ENCODE results near the gene FGFBP1. TPM values are rescaled to one million over a fixed set of nuclear protein-coding genes. Genes with fewer than 3 reads are reported as not detected.

Gene FGFBP1
- total RNA-seq, 1 experiment from 2014 or later, result 0.88 TPM

- H3K9me3 Mint-ChIP-seq (ENCODE audit: unreplicated experiment), result no peaks in the 10 kb centered on the region
- H3K4me1 Mint-ChIP-seq (ENCODE audit: low read depth, unreplicated experiment), result no peaks in the 10 kb centered on the region
- Histone ChIP-seq H3K27me3 (replicated peaks; ENCODE audit: control insufficient read depth, insufficient read depth, low read length) (no peaks in the 10 kb centered on the region), H3K4me3 (ENCODE audit: low read depth, low read length) (no peak overlapping the region), H3K36me3 (ENCODE audit: control insufficient read depth, insufficient read depth, low read length) (no peaks in the 10 kb centered on the region), H3K4me1 (no peaks in the 10 kb centered on the region), H3K9me3 (no peaks in the 10 kb centered on the region)
- ChIA-PET POLR2A (no interaction called here), CTCF (no interaction called here)
- no peak for DNase-seq
- H3K27me3 Mint-ChIP-seq (ENCODE audit: insufficient read depth, unreplicated experiment), result peaks cover 12% of the 10 kb centered on the region
- no peak overlapping the region for H3K4me3 Mint-ChIP-seq (ENCODE audit: unreplicated experiment)
- intact Hi-C loops (cut with micrococcal nuclease; ENCODE audit: unreplicated experiment), result no loop called here
- TF ChIP-seq CTCF (IDR thresholded peaks at IDR 0.05; ENCODE audit: insufficient read depth in 1 of 2, low read depth in 1 of 2, low read length in 1 of 2, severe bottlenecking in 1 of 2, unreplicated experiment in 1 of 2), result no peak
- no TSS peak for BruUV-seq (replicated peaks)
- H3K36me3 Mint-ChIP-seq (ENCODE audit: insufficient read depth, unreplicated experiment), result no peaks in the 10 kb centered on the region
- no peak overlapping the region for H3K27ac Mint-ChIP-seq (ENCODE audit: unreplicated experiment)
Measured at GRCh38 chr4:15928883-15929282, 9.7 kb downstream of the FGFBP1 start.

- no peak for DNase-seq
- no peak overlapping the region for H3K4me3 ChIP-seq (ENCODE audit: low read depth, low read length)
- peaks cover 21% of the 10 kb centered on the region for H3K27me3 Mint-ChIP-seq (ENCODE audit: insufficient read depth, unreplicated experiment)
- H3K27me3 ChIP-seq (replicated peaks; ENCODE audit: control insufficient read depth, insufficient read depth, low read length), result no peaks in the 10 kb centered on the region
- no peaks in the 10 kb centered on the region for H3K36me3 ChIP-seq (ENCODE audit: control insufficient read depth, insufficient read depth, low read length)
- no peaks in the 10 kb centered on the region for H3K9me3 ChIP-seq
- H3K27ac Mint-ChIP-seq (ENCODE audit: unreplicated experiment), result no peak overlapping the region
- POLR2A ChIA-PET, result no interaction called here
- CTCF ChIA-PET, result no interaction called here
- no peaks in the 10 kb centered on the region for H3K4me1 ChIP-seq
- no TSS peak for BruUV-seq (replicated peaks)
- intact Hi-C loops (cut with micrococcal nuclease; ENCODE audit: unreplicated experiment), result no loop called here
- H3K4me3 Mint-ChIP-seq (ENCODE audit: unreplicated experiment), result no peak overlapping the region
- no peak for TF ChIP-seq CTCF (IDR thresholded peaks at IDR 0.05; ENCODE audit: insufficient read depth in 1 of 2, low read depth in 1 of 2, low read length in 1 of 2, severe bottlenecking in 1 of 2, unreplicated experiment in 1 of 2)
- H3K36me3 Mint-ChIP-seq (ENCODE audit: insufficient read depth, unreplicated experiment), result no peaks in the 10 kb centered on the region
- H3K9me3 Mint-ChIP-seq (ENCODE audit: unreplicated experiment), result no peaks in the 10 kb centered on the region
- no peaks in the 10 kb centered on the region for H3K4me1 Mint-ChIP-seq (ENCODE audit: low read depth, unreplicated experiment)
Measured at GRCh38 chr4:15926486-15926885, 12.1 kb downstream of the FGFBP1 start.

DNA sequence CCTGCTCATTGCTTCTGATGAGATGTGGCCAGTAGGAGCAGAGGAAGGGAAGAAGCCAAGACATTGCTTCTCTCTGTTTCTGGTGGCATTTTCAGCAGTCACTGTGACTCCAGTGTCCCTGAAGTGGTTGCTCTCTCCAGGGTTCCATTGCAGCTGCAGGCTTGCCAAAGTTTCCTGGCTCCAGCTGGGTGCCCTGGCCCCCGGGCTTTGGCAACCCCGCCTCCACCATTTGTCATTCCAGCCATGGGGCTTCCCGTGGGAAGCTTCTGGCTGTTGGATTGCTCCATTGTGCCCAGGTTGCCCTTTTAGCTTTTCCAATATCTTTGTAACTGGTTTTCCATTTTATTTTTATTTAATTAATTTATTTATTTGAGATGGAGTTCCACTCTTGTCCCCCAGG lies 12.7 kb downstream of the FGFBP1 start:
- no peak overlapping the region for H3K4me3 Mint-ChIP-seq (ENCODE audit: unreplicated experiment)
- H3K4me1 Mint-ChIP-seq (ENCODE audit: low read depth, unreplicated experiment), result no peaks in the 10 kb centered on the region
- Histone ChIP-seq H3K27me3 (replicated peaks; ENCODE audit: control insufficient read depth, insufficient read depth, low read length) (no peaks in the 10 kb centered on the region), H3K36me3 (ENCODE audit: control insufficient read depth, insufficient read depth, low read length) (no peaks in the 10 kb centered on the region), H3K9me3 (no peaks in the 10 kb centered on the region), H3K4me1 (no peaks in the 10 kb centered on the region), H3K4me3 (ENCODE audit: low read depth, low read length) (no peak overlapping the region)
- H3K27ac Mint-ChIP-seq (ENCODE audit: unreplicated experiment), result no peak overlapping the region
- BruUV-seq (replicated peaks), result no TSS peak
- peaks cover 15% of the 10 kb centered on the region for H3K27me3 Mint-ChIP-seq (ENCODE audit: insufficient read depth, unreplicated experiment)
- intact Hi-C loops (cut with micrococcal nuclease; ENCODE audit: unreplicated experiment), result no loop called here
- H3K9me3 Mint-ChIP-seq (ENCODE audit: unreplicated experiment), result no peaks in the 10 kb centered on the region
- ChIA-PET POLR2A (no interaction called here), CTCF (no interaction called here)
- no peak for TF ChIP-seq CTCF (IDR thresholded peaks at IDR 0.05; ENCODE audit: insufficient read depth in 1 of 2, low read depth in 1 of 2, low read length in 1 of 2, severe bottlenecking in 1 of 2, unreplicated experiment in 1 of 2)
- DNase-seq, result no peak
- no peaks in the 10 kb centered on the region for H3K36me3 Mint-ChIP-seq (ENCODE audit: insufficient read depth, unreplicated experiment)
